ENCODE results near the gene RHOU.

Gene RHOU

GRCh38 chr1:228739826-228740225 lies 4.5 kb downstream of the RHOU start:
- no peak for DNase-seq

GRCh38 chr1:228740543-228741317 lies 5.5 kb downstream of the RHOU start:
- no peak for DNase-seq

- DNase-seq = no peak
These were observed 7.1 kb downstream of the RHOU start for GRCh38 chr1:228742281-228742860.

GRCh38 chr1:228743405-228743804 lies 8.1 kb downstream of the RHOU start:
- no peak for DNase-seq

- no peak for DNase-seq
These were observed 9.1 kb downstream of the RHOU start for GRCh38 chr1:228744356-228744755.

GRCh38 chr1:228744918-228745317 lies 9.6 kb downstream of the RHOU start:
- DNase-seq = no peak

- no peak for DNase-seq
These were observed 10.2 kb downstream of the RHOU start for GRCh38 chr1:228745497-228745896.

- DNase-seq = no peak
These were observed 12.1 kb downstream of the RHOU start for GRCh38 chr1:228747301-228747935.

- no peak for DNase-seq
These were observed 12.8 kb downstream of the RHOU start for GRCh38 chr1:228748029-228748428.

GRCh38 chr1:228748431-228748830 lies 13.2 kb downstream of the RHOU start:
- DNase-seq = no peak

- DNase-seq = no peak
These were observed 14.5 kb downstream of the RHOU start for GRCh38 chr1:228749765-228750164.

- no peak for DNase-seq
These were observed 15.6 kb downstream of the RHOU start for GRCh38 chr1:228750915-228751314.

- no peak for DNase-seq
These were observed 16.2 kb downstream of the RHOU start for GRCh38 chr1:228751360-228752098.

- no peak for DNase-seq
These were observed 17.0 kb downstream of the RHOU start for GRCh38 chr1:228752258-228752657.

GRCh38 chr1:228752675-228753265 lies 17.5 kb downstream of the RHOU start:
- no peak for DNase-seq

- DNase-seq = no peak
These were observed 18.0 kb downstream of the RHOU start for GRCh38 chr1:228753287-228753686.

- DNase-seq = no peak
These were observed 18.6 kb downstream of the RHOU start for GRCh38 chr1:228753786-228754360.

- DNase-seq = no peak
These were observed 19.5 kb downstream of the RHOU start for GRCh38 chr1:228754646-228755268.

- DNase-seq = no peak
These were observed 20.5 kb downstream of the RHOU start for GRCh38 chr1:228755800-228756199.

GRCh38 chr1:228756457-228756856 lies 21.2 kb downstream of the RHOU start:
- no peak for DNase-seq

GRCh38 chr1:228758447-228758846 lies 23.2 kb downstream of the RHOU start:
- no peak for DNase-seq

- no peak for DNase-seq
These were observed 25.7 kb downstream of the RHOU start for GRCh38 chr1:228760979-228761378.

Data from activated CD8-positive, alpha-beta memory T cell treated with anti-CD3 and anti-CD28 coated beads, Interleukin-2, amount 50 U/mL, for 48 hours (primary cell).